Mesothelial cell of epicardium (in vitro differentiated cells): Measurements from ENCODE around the gene LHX1. TPM values are rescaled to one million over a fixed set of nuclear protein-coding genes. Genes with fewer than 3 reads are reported as not detected.

Experiments used
- DNase-seq, 2 experiments: peaks; one replicate each; pipeline ENCODE4 v3.0.0; 2021; ENCODE audit warnings: low spot score in 2 of 2; ENCODE audit not compliant: unreplicated experiment in 2 of 2
- H3K27ac Mint-ChIP-seq: 2 replicates; pipeline ENCODE4 v1.8.0; 2021; ENCODE audit warnings: mixed read lengths
- H3K27me3 Mint-ChIP-seq: 2 replicates; pipeline ENCODE4 v1.8.0; 2021; ENCODE audit warnings: low read depth, mixed read lengths
- H3K36me3 Mint-ChIP-seq: 2 replicates; pipeline ENCODE4 v1.8.0; 2021; ENCODE audit warnings: mixed read lengths
- H3K4me1 Mint-ChIP-seq: 2 replicates; pipeline ENCODE4 v1.8.0; 2021; ENCODE audit warnings: mixed read lengths
- H3K4me3 Mint-ChIP-seq: 2 replicates; pipeline ENCODE4 v1.8.0; 2021; ENCODE audit warnings: mild to moderate bottlenecking, moderate library complexity, mixed read lengths
- H3K9me3 Mint-ChIP-seq: 2 replicates; pipeline ENCODE4 v1.8.0; 2021; ENCODE audit warnings: mixed read lengths
- CTCF ChIP-seq: fragments of 200-600 bp; sonication (generic); IDR thresholded peaks from one replicate; pipeline ENCODE4 v1.5.0; 2021; ENCODE audit warnings: antibody characterized with exemption; ENCODE audit not compliant: unreplicated experiment
- total RNA-seq: library from RNA; stranded (reverse); gene quantifications from 3 replicates; pipeline ENCODE4 v1.2.1, GENCODE V29; 2021

LHX1 gene
- total RNA-seq, 1 donor from 2014 or later = not detected

GRCh38 chr17:36942019-36942599 is 4.8 kb downstream of the LHX1 start:
- H3K9me3 Mint-ChIP-seq = no peaks in the 10 kb centered on the region
- no peak overlapping the region for H3K27ac Mint-ChIP-seq
- H3K4me1 Mint-ChIP-seq = peaks cover 24% of the 10 kb centered on the region
- H3K4me3 Mint-ChIP-seq = no peak overlapping the region
- H3K36me3 Mint-ChIP-seq = no peaks in the 10 kb centered on the region
- H3K27me3 Mint-ChIP-seq = peaks cover 99% of the 10 kb centered on the region
- no peak for DNase-seq
- TF ChIP-seq CTCF = no peak

GRCh38 chr17:36942631-36943125 is 5.4 kb downstream of the LHX1 start:
- Mint-ChIP-seq H3K36me3 (no peaks in the 10 kb centered on the region), H3K27me3 (peaks cover 99% of the 10 kb centered on the region), H3K4me3 (no peak overlapping the region), H3K27ac (no peak overlapping the region), H3K4me1 (peaks cover 18% of the 10 kb centered on the region), H3K9me3 (no peaks in the 10 kb centered on the region)
- TF ChIP-seq CTCF = no peak
- DNase-seq = no peak

GRCh38 chr17:36943250-36944191 is 6.2 kb downstream of the LHX1 start:
- Mint-ChIP-seq H3K9me3 (no peaks in the 10 kb centered on the region), H3K36me3 (no peaks in the 10 kb centered on the region), H3K4me1 (peaks cover 17% of the 10 kb centered on the region), H3K4me3 (no peak overlapping the region), H3K27me3 (peaks cover 99% of the 10 kb centered on the region), H3K27ac (no peak overlapping the region)
- no peak for TF ChIP-seq CTCF
- no peak for DNase-seq

GRCh38 chr17:36944553-36944952 is 7.3 kb downstream of the LHX1 start:
- no peak overlapping the region for H3K4me3 Mint-ChIP-seq
- no peak for DNase-seq
- H3K4me1 Mint-ChIP-seq = peaks cover 15% of the 10 kb centered on the region
- no peak for TF ChIP-seq CTCF
- no peaks in the 10 kb centered on the region for H3K36me3 Mint-ChIP-seq
- H3K27me3 Mint-ChIP-seq = peaks cover 91% of the 10 kb centered on the region
- H3K9me3 Mint-ChIP-seq = no peaks in the 10 kb centered on the region
- H3K27ac Mint-ChIP-seq = no peak overlapping the region

- H3K4me1 Mint-ChIP-seq = peaks cover 18% of the 10 kb centered on the region
- no peak for DNase-seq
- no peaks in the 10 kb centered on the region for H3K36me3 Mint-ChIP-seq
- H3K27me3 Mint-ChIP-seq = peaks cover 85% of the 10 kb centered on the region
- H3K27ac Mint-ChIP-seq = no peak overlapping the region
- H3K9me3 Mint-ChIP-seq = no peaks in the 10 kb centered on the region
- no peak for TF ChIP-seq CTCF
- H3K4me3 Mint-ChIP-seq = no peak overlapping the region
Observed at GRCh38 chr17:36945140-36945539, 7.9 kb downstream of the LHX1 start.
